DMS 273 treated with DMSO at 0.1 percent for 48 hours (cell line): ENCODE results near the gene PSME2.

Experiments
- DNase-seq: peaks from one replicate; lab custom pipeline; 2025; lab: John Stamatoyannopoulos, UW

PSME2 gene, protein sequence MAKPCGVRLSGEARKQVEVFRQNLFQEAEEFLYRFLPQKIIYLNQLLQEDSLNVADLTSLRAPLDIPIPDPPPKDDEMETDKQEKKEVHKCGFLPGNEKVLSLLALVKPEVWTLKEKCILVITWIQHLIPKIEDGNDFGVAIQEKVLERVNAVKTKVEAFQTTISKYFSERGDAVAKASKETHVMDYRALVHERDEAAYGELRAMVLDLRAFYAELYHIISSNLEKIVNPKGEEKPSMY

GRCh38 chr14:24146453-24146977 lies at the start of gene PSME2:
TSS of gene PSME2 (minus strand) at chr14:24146610. CDS start at chr14:24146581, 29 bp downstream.
- DNase-seq: peak; percentile 96

DNA sequence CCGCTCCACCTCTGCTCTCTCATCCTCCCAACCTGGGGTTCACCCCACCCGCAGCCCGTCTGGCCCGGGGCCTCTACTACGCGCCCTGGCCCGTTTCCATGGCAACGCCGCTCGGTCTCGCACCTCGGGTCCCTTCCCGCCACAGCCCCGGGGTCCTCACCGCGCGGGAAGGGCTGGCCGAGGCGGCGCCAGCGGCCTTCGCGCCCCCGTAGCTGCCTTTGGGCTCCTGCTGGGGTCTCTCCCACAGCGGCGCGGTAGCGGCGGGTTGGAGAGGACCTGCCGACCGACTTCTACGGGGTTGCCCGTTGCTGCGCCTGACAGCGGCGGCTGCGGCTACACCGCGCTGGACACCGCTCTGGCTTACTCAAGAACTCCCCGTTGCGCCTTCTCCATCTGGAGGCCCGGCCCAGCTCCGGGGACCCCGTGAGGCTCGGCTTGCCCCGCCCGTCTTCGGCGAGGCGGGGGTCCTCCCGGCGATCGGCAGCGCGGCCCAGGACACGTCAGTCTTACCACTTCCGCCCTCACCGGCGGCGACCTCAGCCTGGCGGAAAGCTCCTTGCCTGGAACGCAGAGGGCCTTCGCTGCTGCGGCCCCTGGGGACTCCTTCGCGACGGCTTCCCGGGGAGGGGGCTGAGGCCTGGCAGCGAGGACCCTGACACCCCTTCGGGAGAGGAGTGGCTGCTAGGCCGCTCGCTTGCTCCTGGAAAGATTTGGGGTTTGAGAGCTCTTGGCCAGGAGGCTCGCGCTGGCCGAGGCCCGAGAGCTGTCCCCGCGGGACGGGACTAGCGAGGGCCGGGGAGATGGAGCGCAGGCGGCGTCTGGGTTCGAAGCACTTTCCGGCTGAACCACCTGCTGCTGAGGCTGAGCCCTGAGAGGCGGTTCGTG lies 49.0 kb upstream of the PSME2 start, which contains the start of gene TM9SF1:
TM9SF1 (minus strand) TSS at position 256 of the 885 bp plus-strand sequence. CDS start 422 bp downstream, outside the sequence.
- DNase-seq: peak; percentile 51

- no peak for DNase-seq
Measured at GRCh38 chr14:24194873-24195185, 48.4 kb upstream of the PSME2 start.

DNA sequence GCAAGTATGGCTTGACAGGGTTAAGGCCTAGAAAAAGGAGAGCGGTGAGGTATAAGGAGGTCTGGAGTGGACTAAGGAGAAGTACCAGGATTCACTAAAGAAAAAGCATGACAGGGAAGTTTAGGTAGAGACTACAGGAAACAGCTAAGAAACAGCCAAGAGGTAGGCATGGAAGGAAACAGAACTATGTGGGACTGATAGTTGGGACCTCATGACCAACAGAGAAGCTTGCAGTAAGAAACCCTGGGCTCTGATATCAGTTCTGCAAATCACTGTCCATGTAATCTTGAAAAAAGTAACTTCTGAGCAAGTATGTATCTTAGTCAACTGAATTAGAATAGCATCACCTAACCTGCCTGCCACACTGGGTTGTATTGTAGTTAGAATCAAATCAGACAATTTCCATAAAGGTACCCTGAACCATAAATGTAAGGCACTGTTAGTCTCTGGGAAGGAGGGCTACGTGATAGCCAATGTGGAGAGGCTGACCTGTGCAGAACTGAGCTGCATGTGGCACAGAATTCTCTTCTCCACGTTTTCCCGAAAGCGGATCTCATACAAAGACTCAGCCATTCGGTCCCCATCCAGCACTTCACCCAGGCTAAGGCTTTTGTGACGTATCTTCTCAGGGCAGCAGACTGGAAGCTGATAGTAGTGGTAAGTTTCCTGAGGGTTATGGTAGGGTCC lies 47.9 kb upstream of the PSME2 start:
- no peak for DNase-seq

- DNase-seq: no peak
Measured at GRCh38 chr14:24192933-24193332, 46.5 kb upstream of the PSME2 start.

GRCh38 chr14:24190416-24190815 lies 44.0 kb upstream of the PSME2 start:
- no peak for DNase-seq

DNA sequence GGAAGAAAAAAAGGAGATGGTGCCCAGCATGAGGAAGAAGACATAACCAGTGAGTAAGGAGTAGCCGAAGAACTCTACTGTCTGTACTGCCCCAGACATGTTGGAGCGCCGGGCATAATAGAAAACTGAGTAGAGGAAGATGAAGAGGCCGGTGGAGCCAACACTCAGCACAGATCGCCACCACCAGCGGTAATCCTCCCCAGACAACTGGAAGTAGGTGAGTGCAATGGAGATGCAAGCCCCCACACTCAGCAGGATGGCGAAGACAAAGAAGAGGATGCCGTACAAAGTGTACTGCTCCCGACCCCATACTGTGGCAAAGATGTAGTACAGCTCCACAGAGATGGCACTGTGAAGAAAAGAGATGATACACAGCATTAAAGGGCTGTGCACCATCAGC lies 43.0 kb upstream of the PSME2 start:
- DNase-seq: no peak

GRCh38 chr14:24189059-24189375 lies 42.6 kb upstream of the PSME2 start:
- no peak for DNase-seq

DNA sequence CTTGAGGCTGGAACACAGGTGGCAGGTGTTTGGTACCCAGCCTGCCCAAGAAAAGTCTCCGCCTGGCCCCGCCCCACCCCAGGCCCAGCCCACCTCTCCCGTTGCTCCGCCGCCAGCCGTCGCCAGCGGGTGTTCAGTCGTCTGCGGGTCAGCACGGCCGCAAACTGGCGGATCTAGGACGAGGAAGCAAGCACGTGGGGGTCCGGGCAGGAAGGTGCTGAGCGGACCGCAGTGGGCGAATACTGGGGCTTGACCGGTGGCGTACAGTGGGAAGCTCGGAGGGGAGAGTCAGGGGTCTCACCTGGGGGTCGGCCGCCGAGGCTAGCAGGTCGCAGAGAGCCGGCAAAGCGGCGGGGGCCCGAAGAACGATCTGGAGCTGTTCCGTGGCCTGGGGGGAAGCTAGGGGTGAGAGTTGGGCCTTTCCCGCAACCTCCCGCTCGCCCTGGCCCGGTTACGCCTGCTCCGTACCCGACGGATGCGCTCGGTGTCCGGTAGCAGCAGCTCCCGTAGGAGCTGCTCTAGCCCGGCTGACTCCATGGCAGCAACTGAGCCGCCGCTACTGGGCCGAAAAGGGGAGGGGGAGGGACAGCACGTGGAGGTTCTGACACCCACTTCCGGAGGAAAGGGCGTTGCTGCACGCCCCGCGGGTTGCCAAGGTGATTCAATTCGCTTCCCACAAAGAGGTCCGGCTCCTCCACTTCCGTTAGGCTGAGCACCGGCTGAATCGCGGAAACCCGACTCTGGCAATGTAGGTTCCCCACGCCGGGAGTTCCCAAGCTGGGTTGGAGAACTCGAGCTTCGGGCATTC lies 42.0 kb upstream of the PSME2 start, which contains the start of gene IPO4:
IPO4 (minus strand) TSS at position 566 of the 808 bp plus-strand sequence; CDS start at position 537, 29 bp downstream.
- peak; percentile 93 for DNase-seq

DNA sequence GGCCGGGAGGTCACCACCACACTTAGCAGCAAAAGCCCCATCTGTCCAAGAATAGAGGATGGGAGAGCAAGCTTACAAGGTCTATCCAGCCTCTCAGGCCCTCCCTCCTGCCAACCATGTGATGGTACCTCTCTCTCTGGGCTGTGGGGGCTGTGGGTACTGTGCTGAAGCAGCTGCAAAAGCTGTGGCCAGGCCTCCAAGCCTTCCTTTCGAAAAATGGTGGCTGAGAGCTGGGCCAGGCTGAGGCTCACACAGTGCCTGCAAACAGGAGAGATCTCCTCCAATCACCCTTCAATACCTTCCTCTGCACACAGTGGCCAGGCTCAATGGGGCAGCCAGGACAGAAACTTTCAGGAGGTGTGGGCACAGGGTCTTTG lies 41.1 kb upstream of the PSME2 start:
- DNase-seq: no peak

- no peak for DNase-seq
Measured at GRCh38 chr14:24186831-24187538, 40.6 kb upstream of the PSME2 start.

DNA sequence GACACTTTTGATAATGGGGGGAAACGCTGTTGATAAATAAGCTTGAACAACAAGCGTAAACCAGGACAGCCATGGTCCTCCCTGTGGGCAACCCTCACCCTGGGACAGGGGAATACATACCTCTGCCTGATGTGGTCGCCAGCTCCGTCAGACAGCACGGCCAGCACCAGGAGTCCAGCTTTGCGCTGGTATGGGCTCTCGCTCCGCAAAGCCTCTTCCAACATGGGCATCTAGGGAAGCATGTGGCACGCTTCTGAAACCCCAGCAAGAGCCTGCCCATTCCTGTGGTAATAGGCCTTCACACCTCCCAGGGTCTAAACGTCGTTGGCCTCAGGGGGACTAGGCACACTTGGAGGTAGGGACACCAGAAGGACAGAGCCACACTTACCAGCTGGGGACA lies 39.3 kb upstream of the PSME2 start:
- DNase-seq: no peak

GRCh38 chr14:24185026-24185425 lies 38.6 kb upstream of the PSME2 start:
- no peak for DNase-seq

DNA sequence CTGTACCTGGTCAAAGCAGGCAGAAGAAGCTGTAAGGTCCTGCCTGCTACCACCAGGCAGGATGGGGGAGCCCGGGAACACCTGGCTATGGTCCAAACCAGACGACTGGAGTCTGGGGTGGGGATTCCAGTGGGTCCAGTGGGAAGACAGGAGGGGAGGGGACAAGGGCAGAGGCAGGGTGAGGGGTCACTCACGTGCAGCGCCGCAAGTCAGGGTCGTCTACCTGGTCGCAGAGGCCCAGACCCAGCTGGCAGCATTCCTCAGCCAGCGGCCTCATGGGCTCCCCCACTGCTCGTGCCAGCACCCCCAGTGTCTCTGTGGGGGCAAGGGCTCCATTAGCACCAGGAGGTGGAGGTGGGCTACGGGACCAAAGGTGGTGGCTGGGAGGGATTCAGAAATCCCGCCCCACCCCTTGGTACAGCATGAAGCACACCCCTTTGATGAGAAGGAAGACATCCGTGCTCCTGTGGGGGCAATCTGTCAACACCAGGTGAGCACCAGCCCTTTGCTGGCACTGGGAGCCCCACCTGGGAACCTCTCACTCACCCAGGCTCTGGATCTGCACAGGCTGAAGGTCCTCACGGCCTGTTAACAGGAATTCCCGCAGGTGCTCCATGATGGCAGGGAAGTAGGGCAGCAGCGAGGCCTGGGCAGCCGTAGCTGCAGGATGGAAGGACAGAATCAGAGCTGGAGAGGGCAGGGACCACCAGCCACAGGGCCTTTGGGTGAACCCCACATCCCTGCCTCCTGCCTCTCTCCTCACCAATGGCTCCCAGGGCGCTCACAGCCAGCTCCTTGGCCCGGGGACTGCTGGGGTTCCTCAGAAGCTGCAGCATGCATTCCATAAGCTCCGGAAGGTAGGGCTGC lies 37.9 kb upstream of the PSME2 start:
- DNase-seq: no peak

DNA sequence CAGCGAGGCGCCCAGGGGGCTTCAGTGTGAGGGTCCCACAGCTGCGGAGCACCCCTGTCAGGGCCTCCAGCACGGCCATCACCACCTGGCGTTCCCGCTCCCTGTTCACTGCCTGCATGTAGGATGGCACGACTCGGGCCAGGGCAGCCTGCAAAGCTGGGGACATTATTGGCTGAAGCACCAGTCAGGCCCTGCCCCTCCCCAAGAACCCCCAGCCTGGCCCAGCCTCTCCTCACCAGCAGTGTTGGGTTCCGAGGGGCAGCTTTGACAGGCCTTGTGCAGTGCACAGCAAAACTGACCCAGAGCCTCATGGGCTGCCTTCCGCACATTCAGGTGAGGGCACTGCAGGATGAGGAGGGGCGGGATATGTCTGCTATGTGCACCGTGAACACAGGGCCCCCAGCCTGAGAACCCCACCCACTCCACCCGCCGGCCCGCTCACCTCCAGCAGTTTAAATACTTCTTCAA lies 36.6 kb upstream of the PSME2 start:
- no peak for DNase-seq

DNA sequence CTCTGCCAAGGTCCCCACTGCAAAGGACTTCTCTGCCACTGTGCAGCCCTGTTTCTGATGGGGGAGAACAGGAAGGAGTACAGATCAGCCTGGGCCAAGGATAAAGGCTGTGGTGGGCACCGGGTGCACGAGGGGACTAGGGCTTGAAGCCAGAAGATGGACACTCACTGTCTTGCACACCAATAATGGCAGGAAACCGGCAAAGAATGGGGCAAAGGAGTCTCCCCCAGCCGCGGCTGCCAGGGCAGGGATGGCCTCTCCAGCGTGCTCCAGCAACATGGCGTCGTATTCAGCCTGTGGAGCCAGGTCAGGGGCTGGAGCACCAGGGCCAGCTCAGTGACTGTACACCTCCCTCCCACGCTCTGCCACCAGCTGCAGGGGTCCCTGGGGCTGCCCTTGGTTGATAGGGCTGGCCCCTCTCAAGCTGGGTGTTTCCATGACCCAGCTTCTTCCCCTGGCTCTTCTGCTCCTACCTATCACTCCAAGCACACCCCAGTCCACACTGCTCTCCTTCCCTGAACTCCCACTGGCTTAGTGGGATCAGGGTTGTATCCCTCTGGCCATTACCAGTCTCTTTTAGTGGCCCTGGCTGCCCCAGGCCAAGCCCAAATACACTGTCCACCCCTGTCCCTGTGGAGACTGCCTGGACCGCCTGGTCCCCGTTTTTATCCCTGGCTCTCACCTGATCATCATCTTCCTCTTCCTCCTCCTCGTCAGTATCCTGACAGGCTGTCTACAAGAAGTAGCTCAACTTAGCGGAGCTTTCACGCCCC lies 35.9 kb upstream of the PSME2 start:
- no peak for DNase-seq

- no peak for DNase-seq
Measured at GRCh38 chr14:24181371-24182077, 35.1 kb upstream of the PSME2 start.

DNA sequence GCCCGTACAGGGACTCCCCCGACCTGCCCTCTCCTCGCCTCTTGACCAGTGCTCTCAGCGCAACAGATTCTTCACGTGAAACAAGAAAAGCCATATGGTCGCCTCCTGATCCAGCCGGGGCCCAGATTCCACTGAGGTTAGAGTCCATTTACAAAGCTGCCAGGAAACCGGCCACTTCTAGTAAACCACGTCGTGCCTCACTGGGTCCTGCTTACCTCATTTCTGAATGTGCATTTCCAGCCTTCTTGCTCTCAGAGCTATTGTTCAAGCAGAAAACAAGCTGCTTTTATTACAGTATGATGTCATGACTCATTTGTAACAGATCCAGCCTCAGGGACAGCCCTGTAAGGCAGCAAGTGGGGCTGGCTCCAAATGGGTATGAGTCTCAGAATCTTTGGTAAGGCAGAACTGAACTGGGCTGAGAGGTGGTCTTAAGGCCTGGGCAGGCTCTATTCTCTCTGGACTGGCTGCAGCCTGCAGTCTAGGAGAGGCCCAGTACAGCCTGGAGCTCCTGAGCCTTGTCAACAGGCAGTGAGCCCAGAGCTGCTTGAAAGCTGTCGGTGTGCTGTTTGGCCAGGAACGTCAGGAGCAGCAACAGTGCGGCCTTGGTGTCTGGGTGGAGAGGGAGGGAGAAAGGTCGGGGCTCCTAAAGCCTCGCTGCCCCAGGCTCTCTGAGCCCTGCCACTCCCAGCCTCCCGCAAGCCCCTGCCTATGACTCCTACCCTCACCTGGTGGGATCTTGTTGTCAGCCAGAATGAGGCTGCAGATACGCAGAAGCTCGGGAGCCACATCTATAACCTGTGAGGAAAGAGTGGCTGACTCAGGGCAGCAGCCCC lies 33.8 kb upstream of the PSME2 start:
- no peak for DNase-seq
